HG02642 (cell line): Measurements from ENCODE around the gene GNRHR.

ENCODE experiments used
- ATAC-seq: cut with Tn5 transposase; IDR thresholded peaks from one replicate; pipeline ENCODE4 v1.9.1; 2021; ENCODE audit warnings: mild to moderate bottlenecking; ENCODE audit not compliant: unreplicated experiment, poor library complexity

Gene GNRHR

DNA sequence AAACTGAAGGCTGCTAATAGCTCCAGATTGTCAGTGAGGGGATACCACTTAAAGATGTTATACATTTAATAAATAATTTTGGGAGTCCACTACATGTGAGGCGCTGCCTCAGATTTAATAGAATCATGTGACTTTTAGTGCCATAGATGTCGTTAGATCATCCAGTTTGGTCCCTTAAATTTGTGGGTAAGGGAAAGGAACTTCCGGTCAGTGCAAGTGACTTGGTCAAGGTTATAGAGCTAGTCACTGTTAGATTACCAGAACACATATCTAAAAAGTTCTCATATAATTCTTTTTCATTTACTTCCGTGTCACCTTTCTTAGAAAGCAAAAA is 52.7 kb downstream of the GNRHR start:
- no peak for ATAC-seq

DNA sequence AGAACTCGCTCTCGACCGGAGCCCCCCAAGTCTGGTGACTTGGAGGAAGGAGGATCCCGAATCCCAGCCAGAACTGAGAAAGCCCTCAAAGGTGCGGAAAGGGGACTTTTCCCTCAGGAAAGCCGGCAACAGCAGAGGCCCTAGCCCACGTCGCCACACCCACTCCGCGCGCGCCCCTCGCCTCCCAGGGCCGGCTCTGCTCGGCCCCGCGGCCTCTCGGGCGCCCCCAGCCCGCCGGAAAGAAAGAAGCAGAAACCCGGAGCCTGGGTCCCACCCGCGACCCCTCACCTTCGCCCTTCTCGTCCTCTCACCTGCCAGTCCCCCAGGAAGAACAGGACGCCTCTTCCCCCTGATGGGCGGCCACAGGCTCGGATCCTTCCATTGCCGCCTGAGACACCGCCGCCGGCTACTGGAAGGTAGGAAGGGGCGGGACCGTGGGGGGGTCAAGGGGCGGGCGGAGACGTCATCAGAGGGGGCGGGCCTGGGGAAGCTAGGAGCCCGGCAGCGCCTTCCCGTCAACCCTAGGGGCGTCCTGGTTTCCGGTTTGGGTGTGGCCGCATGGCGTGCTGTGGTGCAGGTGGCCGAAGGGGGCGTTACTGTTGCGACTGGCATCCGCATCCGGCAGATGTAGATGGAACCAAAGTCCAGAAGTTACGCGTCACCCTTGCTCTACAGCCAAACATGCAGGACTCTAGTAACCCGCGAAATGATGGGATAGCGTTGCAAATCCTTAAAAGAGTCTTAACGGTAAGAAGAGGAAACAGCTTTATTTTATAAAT is 53.3 kb downstream of the GNRHR start, which contains the start of gene UBA6:
UBA6 (minus strand) TSS at position 418 of the 779 bp plus-strand sequence; CDS start at position 382, 36 bp downstream.
- ATAC-seq = peak; percentile 99

DNA sequence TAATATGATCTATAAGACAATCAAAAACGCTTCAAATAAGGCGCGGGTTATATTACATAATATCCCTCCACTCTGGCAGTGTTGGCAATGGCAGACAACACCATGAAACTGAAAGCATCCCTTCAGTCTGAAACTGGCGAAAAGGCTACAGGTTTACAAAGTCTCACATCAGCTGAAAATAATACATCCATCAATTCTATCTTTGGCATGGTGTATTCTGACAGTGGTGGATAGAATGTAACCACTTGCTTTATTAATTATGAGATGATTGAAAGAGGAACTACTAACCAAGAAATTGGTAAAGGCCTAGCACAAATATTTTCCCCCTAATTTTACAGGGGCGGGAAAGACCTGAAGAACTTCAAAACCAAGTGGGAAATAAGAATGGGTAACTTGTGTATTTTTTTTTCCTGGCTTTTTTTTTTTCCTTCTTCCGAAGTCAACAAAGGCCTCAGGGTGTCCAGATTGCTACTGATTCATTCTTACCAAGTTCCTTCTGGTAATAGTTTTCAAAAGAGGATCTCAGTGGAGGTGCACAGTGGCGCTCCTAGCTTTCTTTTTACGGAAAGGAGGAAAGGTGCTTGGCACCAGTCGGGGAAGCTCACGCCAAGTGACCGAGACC is 54.0 kb downstream of the GNRHR start:
- ATAC-seq = peak; percentile 12

DNA sequence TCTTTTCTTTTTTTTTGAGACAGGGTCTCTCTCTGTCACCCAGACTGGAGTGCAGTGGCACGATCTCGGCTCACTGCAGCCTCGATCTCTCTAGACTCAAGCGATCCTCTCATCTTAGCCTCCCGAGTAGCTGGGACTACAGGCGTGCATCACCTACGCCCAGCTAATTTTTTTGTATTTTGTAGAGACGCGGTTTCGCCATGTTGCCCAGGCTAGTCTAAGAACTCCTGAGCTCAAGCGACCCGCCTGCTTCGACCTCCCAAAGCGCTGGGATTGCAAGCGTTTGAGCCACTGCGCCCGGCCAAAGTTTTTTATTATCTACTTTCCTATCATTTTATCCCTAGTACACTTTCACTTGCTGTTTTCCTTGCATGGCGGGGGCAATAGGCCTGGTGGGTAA is 54.6 kb downstream of the GNRHR start:
- no peak for ATAC-seq

DNA sequence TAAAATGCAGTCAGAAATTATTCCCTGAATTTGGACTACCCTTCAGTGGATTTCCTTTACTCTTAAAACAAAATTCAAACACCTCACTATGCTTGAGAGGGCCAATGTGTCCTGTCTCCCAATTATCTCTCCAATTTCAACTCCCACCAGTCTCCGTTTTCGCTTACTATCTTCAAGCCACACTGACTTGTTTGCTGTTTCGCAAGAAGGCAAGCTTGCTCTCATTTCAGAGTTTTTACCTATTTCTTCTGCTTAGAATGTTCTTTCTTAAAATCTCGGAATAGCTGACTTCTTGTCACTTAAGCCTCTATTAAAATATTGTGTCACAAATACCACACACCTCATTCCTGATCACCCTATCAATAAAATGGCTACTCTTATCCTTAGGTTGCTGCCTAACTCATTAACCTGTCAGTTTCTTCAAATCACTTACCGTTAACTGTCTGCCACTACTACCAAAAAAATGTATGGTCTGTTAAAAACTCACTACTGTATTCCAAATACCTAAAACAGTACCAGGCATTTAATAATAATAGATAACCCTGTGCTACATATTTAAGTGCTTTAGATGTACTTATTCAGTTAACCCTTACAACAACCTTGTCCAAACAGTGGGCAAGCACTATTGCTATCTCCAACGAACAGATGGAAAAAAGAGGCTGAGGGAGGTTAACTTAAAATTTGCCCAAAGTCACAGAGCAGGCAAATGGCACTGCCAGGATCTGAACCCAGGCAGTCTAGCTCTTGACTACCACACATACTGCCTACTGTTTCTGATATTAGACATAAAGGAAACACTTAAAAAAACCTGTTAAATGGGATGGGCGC is 56.1 kb downstream of the GNRHR start:
- ATAC-seq = no peak

DNA sequence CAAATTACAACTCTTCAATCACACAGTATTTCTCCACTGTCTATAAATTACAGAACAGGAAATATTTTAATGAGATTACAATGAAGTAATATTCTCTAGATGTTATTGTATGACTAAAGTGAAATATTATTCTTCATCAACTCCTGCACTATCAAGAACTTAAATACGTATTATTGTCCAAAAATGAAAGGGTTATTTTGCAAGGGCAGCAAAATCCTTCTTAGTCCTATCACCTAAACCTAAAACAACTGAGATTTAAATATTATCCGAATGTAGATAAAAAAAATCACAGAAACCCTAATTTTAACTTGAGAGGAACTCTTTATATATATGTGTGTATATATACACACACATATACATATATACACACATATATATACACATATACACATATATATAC is 58.1 kb downstream of the GNRHR start:
- ATAC-seq = no peak

DNA sequence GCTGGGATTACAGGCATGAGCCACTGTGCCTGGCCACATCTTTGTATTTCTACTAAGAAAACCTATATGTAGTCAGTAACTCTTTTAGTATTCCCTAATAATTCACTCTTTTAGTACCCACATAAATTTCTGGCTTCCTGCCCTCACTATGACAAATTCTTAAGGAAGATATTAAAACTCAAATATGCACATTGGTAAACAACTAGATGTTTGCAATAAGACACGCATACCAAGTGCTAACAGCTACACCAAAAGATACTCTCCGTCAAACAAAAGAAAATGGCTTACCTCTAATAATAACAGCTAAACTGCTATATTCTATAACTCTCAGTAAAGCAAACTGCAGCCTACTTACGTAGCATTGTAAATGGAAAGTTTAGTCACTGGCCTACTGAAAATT is 59.5 kb downstream of the GNRHR start:
- no peak for ATAC-seq

DNA sequence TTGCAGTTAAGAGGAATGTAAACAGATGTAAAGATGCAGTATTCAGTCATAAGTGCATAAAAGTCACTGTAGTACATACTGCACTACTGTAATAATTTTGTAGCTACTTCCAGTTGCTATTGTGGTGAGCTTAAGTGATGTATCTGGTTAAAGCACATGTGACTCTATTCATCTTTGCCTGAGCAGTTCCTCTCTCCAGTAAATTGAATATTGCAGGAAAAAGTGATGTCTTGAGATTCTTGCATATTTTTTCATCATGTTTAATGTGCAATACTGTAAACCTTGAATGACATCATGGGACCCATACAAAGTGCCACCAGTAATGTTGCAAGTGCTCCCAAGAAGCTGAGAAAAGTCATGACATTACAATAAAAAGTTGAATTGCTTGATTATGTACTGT is 62.9 kb downstream of the GNRHR start:
- ATAC-seq = no peak
